ENCODE results near the gene TRAF1. TPM values are rescaled to one million over a fixed set of nuclear protein-coding genes. Genes with fewer than 3 reads are reported as not detected.

Gene TRAF1
- polyA plus RNA-seq, 3 donors = 4.9 to 6.6 (median 6.4) TPM

GRCh38 chr9:120942186-120943001 is 15.8 kb upstream of the TRAF1 start:
- no peak for DNase-seq

- DNase-seq = no peak
Measured at GRCh38 chr9:120941046-120941770, 14.6 kb upstream of the TRAF1 start.

DNA sequence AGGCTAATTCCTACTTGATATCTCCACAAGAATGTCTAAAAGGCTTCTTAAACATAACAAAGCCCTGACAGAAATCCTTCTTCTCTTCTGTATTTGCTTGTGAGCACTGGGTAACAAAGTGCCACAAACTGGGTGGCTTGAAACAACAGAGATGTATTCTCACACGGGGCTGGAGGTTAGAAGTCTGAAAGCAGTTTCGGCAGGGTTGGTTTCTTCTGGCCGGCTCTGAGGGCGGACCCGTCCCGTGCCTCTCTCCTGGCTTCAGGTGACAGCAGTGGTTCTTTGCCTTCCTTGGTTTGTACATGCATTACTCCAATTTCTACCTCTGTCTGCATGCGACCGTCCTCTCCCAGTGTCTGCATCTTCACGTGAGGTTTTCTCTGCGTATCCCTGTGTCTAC is 14.0 kb upstream of the TRAF1 start:
- no peak for DNase-seq

- peak; percentile 38 for DNase-seq
Measured at GRCh38 chr9:120938851-120939250, 12.3 kb upstream of the TRAF1 start.

- DNase-seq = no peak
Measured at GRCh38 chr9:120937596-120937995, 11.0 kb upstream of the TRAF1 start.

DNA sequence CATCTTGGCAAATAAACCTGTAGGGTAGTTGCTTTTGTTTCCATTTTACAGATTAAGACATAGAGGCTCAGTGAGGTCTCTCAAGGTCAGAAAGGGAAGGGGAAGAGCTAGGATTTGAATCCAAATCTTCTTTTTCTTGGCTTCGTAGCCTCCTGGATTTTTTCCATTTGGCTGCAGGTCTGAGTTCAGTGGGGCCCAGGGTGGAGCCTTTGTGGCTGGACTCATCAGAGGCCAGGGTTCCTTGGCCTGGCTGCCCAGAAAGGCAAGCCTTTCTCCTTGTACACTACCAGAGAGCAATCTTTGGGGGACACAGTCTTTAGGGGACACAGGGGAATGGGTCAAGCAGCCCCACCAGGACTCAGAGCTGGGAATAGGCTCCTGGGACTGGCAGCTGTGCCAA is 10.5 kb upstream of the TRAF1 start:
- no peak for DNase-seq

DNA sequence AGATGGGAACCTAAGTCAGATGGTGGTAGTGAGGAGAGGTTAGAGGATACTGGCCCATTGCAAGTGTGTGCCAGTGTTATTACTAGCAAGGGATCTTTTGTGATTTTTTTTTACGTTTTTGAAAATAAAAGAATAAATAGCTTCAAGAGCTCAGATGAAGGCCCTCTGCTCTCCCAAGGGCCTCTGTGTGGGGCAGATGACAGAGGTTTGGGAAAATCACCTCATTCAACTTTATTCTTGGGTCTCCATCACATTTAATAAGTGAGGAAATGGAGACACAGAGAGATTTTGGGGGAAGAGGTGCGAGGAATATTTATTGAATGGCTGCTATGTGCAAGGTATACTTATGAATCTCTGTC is 10.1 kb upstream of the TRAF1 start:
- DNase-seq = no peak

DNA sequence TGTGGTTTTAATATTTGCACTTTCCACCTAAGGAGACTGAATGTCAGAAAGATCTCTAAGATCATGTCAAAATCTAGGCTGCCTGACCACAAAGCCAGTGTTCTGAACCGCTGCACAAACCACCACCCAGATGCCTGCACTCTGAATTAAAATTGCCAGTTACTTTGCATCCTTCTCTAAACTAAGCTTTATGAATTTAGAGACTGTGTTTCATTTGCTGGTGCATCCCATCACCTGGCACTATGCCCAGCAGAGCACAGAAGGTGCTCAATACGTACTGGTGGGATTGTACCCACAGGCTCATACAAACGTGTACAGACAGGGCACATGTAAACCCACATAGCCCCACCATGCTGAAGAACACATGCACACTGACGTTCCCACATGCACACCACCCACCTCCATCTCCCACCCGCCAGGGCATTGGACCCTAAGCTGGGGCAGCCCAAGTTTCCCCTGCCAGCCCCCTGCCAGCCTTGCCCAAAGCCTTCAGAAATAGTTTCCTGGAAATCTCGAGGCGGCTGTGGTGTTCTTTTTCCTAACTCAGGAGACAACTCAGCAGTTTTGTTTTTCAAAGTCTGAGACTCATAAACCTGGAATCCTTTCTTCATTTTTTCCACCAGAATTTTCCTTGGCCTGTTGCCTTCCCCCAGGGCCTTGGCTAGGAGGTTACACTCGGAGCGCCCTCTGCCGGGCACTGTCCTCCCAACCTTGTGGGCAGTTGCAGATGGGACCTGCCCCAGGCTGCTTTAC is 9.6 kb upstream of the TRAF1 start:
- DNase-seq = peak; percentile 82

- DNase-seq = peak; percentile 61
Measured at GRCh38 chr9:120935383-120935857, 8.8 kb upstream of the TRAF1 start.

- DNase-seq = no peak
Measured at GRCh38 chr9:120934281-120934680, 7.7 kb upstream of the TRAF1 start.

DNA sequence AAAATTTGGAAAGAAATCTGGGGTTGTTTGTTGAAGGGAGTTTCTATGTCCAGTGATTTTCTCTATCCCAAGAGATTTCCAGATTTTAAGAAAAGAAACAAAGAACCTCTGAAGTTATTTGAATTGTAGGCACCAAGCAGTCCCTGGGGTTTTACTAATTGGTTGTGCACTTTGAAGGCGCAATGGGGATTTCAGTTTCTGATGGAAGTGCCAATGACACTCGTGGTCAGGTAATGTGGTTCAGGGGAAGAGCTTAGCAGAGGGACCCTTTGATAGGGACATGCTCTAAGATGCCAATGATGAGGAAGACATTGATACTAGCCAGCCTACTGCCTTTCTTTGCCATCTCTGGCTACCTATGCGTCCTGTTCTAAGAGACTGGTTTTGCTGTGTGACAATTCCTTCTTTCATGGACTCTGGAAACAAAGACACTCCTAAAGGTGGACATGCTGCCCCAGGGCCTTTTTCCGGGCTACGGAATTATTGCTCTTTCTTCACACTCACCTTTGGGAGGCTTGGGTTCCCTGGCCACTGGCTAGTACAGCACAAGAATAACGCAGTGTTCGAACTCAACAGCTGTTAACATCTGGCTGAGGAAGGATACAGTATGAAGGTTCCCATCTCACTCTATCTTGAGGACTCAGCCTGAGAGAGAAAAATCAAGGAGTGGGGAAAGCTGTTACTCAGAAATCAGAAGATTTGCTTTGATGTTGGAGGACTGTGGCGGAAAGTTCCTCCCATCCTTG is 6.9 kb upstream of the TRAF1 start:
- DNase-seq = no peak

- no peak for DNase-seq
Measured at GRCh38 chr9:120932086-120932823, 5.7 kb upstream of the TRAF1 start.

DNA sequence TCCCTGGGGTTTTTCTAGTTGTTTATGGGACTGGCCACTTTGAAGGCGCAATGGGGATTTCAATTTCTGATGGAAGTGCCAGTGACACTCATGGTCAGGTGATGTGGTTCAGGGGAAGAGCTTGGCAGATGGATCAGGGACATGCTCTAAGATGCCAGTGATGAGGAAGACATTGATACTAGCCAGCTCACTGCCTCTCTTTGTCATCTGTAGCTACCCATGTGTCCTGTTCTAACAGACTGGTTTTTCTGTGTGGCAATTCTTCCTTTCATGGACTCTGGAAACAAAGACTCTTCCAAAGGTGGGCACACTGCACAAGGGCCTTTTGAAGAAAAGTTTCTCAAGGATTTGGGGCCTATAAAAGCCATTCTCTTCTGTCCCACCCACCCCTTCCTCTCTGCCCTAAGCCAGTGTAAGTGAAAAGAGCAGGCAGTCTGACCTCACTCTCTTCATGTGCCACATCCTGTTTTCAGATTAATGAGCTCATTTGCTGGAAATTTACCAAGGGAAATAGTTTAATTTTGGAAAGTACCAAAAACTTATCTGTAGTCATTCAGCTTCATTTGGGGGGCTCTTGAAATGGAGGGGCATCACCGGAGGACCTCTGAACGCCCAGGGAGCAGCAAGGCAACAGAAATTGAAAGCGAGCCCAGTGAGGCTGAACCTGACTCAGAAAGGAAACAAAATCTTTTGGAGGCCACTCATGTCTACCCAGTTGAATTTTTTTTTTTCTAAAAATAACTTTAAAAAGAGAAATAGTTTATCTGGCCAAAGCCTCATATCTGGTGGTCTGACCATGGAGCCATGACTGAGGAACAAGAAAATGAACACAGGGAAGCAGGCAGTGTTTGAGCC is 4.9 kb upstream of the TRAF1 start:
- DNase-seq = peak; percentile 39

DNA sequence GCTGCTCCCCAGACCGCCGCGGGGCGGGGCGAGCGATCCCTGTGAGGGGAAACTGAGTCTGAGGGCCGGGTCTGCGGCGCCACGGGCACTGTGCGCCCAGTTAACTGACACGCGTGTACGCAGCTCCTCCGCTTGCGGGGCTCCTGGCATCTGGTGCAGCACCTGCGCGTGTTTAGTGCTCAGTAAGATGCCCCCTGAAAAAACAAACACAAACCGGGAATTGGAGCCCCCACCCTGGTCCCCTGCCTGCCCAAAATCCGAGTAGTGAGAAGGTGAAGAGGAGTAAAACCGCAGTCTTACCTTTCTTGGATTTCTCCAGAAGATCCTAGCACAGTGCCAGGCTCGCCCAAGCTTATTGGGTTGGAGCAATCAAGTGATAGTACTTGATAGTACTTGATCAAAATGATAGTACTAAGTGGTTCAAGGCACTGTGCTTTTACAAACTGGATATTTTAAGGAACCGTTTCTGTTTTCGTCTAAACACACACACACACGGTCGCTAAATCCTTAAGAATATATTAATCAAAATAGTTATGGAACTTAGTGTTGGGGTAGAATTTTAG is 2.7 kb upstream of the TRAF1 start:
- DNase-seq = no peak

DNA sequence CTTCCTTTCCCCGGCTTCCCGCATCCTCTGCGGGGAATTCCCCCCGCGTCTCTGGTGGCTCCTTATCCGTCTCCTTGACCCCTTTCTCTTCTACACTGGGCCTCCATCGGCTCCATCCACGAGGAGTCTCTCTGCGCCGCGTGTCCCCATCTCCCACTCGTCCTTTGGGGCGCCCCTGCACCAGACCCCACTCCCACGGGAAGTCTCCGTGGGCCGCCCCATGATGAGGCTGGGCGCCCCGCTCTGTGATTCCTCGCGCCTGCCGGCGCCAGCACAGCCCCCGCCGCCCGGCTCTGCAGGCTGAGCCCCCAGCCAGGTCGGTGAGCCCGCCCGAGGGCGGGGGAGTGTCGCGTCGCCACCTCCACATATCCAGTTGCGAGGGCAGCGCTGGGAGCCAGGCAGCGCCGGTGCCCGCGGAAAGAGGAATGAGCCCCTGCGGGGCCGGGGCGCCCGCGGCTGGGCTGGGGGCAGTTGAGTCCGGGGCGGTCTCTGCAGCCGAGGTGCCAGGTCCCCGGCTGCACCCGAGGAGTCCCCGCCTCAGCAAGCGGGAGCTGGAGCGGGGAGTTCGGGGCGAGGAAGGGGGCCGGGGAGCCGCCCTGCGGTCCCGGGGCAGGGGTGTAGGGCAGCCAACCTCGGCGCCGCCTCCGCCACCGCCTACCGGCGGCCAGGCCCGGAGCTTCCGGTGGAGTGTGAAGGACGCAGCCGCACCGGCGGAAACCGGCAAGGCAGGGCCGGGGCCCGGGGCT is 2.1 kb upstream of the TRAF1 start:
- peak; percentile 69 for DNase-seq

GRCh38 chr9:120928015-120928482 is 1.5 kb upstream of the TRAF1 start:
- no peak for DNase-seq

DNA sequence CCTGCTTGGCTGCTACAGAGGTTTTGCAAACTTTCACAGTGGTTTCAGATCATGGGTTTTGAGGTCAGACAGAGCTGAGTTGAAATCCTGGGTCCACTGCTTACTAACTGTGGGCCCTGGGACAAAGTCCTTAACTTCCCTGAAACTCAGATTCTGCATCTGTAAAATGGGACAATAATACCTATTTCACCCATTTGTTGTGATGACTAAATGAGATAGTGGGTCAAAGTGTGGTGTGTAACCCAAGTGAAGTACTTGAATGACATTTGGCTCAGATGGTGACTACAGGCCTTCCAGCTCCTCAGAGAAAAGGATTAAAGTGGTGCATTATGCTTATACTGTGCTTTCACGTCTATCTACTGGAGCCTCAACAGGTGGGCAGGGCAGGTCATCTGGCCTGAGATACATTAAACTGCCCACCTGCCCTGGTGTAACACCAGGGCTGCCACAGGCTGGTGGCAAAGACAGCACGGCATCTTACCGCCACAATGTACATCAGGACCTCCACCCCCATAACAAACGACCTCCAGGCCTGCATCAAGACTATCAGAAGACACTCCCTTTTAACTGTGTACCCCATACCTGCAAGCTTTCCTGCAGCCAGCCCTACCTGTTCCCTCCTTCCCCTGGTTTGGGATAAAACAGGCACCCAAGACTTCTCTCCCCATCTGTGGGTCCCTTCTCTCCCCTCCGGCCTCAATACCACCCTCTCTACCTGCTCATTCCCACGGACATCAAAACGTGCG is 846 bp upstream of the TRAF1 start:
- no peak for DNase-seq

Data from renal pelvis (tissue), 4 donors.